GM18526 (cell line): Measurements from ENCODE around the gene STX10.

Experiments used
- POLR2A ChIP-seq: IDR thresholded peaks from 3 replicates; pipeline ENCODE4 v1.6.1; 2011; ENCODE audit not compliant: insufficient read length; ENCODE audit errors: extremely low read depth

Gene STX10

GRCh38 chr19:13150187-13150930 is at the start of gene STX10, which contains the start of gene IER2:
Gene STX10, minus strand, starts transcription at chr19:13150375. Its CDS starts 202 bp downstream, at chr19:13150173.
Gene IER2, plus strand, starts transcription at chr19:13150411. Its CDS starts 2,776 bp downstream, at chr19:13153187.
- TF ChIP-seq POLR2A, result peak; percentile 34

- TF ChIP-seq POLR2A, result no peak
Observed at GRCh38 chr19:13198634-13199033, 48.5 kb upstream of the STX10 start.

GRCh38 chr19:13195678-13196077 is 45.5 kb upstream of the STX10 start:
- no peak for TF ChIP-seq POLR2A

- TF ChIP-seq POLR2A, result no peak
Observed at GRCh38 chr19:13190781-13191540, 40.8 kb upstream of the STX10 start.

- no peak for TF ChIP-seq POLR2A
Observed at GRCh38 chr19:13189600-13189999, 39.4 kb upstream of the STX10 start.

GRCh38 chr19:13187419-13187818 is 37.2 kb upstream of the STX10 start:
- TF ChIP-seq POLR2A, result no peak

- no peak for TF ChIP-seq POLR2A
Observed at GRCh38 chr19:13181747-13182388, 31.7 kb upstream of the STX10 start.

- no peak for TF ChIP-seq POLR2A
Observed at GRCh38 chr19:13176345-13176744, 26.2 kb upstream of the STX10 start.

- no peak for TF ChIP-seq POLR2A
Observed at GRCh38 chr19:13173139-13173737, 23.1 kb upstream of the STX10 start.

- no peak for TF ChIP-seq POLR2A
Observed at GRCh38 chr19:13172346-13173138, 22.4 kb upstream of the STX10 start.

- TF ChIP-seq POLR2A, result no peak
Observed at GRCh38 chr19:13171146-13171545, 21.0 kb upstream of the STX10 start.

GRCh38 chr19:13169769-13170168 is 19.6 kb upstream of the STX10 start:
- no peak for TF ChIP-seq POLR2A

- TF ChIP-seq POLR2A, result no peak
Observed at GRCh38 chr19:13165162-13165997, 15.2 kb upstream of the STX10 start.
